ENCODE data around the gene GNAS-AS1.

GRCh38 chr20:58774214-58774613 is 76.5 kb downstream of the GNAS-AS1 start:
- no peak for TF ChIP-seq EP300 (IDR thresholded peaks at IDR 0.05)
- no peak for TF ChIP-seq POLR2A (IDR thresholded peaks at IDR 0.05)
